OCI-LY7 (cell line): ENCODE results near the gene LPP.

Source experiments
- CTCF ChIP-seq: fragments of 200-600 bp; sonication (generic); conservative IDR thresholded peaks from 2 replicates; pipeline ENCODE4 v1.5.1; 2014; ENCODE audit warnings: mild to moderate bottlenecking, antibody characterized with exemption, low read length, moderate library complexity, mixed read lengths
- EZH2phosphoT487 ChIP-seq: fragments of 200-600 bp; sonication (generic); IDR thresholded peaks from 2 replicates; pipeline ENCODE4 v1.6.1; 2018; ENCODE audit warnings: low read depth, borderline replicate concordance, mild to moderate bottlenecking, mixed run types, antibody characterized with exemption, low read length, moderate library complexity, mixed read lengths

- TF ChIP-seq CTCF (no peak), EZH2phosphoT487 (no peak)
Measured at GRCh38 chr3:188389711-188390342, 235.9 kb downstream of the LPP start.
